Forelimb muscle (tissue), 1 donor: ENCODE data around the gene EIF2A. TPM values are rescaled to one million over a fixed set of nuclear protein-coding genes. Genes with fewer than 3 reads are reported as not detected.

Experiments
- DNase-seq: peaks from one replicate; pipeline ENCODE4 v3.0.0-alpha.2; 2013; ENCODE audit warnings: low read depth
- polyA plus RNA-seq: library from polyadenylated mRNA; unstranded; fragments of 120-200 nt; gene quantifications from one replicate; pipeline ENCODE4 v1.2.1, GENCODE V29; 2013; ENCODE audit not compliant: insufficient read length

Gene EIF2A
- polyA plus RNA-seq, 1 donor = 152 TPM

GRCh38 chr3:150635076-150635475 is 88.5 kb downstream of the EIF2A start:
- no peak for DNase-seq

DNA sequence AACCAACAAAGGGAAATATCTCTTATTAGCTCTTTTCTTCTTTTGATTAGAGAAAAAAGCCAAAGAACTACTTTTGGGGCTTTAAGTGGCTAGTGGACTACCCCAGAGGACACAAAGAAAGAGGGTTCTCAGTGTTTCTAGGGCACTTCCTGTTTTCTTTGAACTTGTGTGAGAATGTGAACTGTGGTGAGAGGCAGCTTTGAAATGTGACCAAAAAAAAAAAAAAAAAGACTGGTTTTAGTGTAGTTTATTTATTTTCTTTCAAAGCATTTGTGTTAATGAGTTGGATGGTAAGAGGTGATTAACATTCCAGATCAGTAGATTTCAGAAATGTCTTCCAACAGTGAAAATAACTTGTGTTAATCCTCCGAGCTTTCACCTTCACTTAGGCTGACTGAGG is 88.9 kb downstream of the EIF2A start:
- no peak for DNase-seq

Other genes starting within 250 kb of the EIF2A start
- gene TSC22D2, start 138.5 kb upstream of the EIF2A start, polyA plus RNA-seq = 46.8 TPM
- gene SERP1, start 291 bp upstream of the EIF2A start, polyA plus RNA-seq = 58.6 TPM
- gene SELENOT, start 56.5 kb downstream of the EIF2A start, polyA plus RNA-seq = 46.7 TPM
- gene ERICH6, start 157.1 kb downstream of the EIF2A start, polyA plus RNA-seq = 0.11 TPM
- gene SIAH2, start 216.4 kb downstream of the EIF2A start, polyA plus RNA-seq = 20.4 TPM